Activated CD4-positive, CD25-positive, alpha-beta regulatory T cell (primary cell): ENCODE measurements around the gene SELL.
A peak's percentile ranks its signal among the peaks of the same experiment; 100 is the strongest.
"Not testable (repeated sequence)": the region's sequence is repeated elsewhere in the genome, so short reads cannot be mapped to it uniquely, and the experiment has no call there.

ENCODE experiments used
- DNase-seq, 4 experiments: peaks; one replicate each; lab custom pipeline; 2025; lab: John Stamatoyannopoulos, UW

Gene SELL

DNA sequence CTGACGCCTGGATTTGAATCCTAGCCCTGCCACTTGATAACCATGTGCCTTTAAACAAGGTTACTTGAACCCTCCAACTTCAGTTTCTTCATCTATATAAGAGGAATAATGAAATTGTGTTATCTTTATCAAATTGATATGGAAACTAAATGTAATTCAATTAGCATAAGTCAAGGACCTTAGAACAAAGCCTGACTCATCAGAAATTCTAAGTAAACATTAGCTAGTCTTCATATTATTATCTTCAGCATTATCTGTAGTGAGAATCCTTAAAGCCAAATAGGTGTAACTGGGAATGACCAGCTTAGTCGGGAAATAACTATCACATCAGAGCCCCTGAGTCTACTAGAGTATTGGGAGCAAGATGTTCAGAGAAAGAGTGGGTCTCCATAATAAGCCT, 6.6 kb downstream of the SELL start:
- no peak for DNase-seq

DNA sequence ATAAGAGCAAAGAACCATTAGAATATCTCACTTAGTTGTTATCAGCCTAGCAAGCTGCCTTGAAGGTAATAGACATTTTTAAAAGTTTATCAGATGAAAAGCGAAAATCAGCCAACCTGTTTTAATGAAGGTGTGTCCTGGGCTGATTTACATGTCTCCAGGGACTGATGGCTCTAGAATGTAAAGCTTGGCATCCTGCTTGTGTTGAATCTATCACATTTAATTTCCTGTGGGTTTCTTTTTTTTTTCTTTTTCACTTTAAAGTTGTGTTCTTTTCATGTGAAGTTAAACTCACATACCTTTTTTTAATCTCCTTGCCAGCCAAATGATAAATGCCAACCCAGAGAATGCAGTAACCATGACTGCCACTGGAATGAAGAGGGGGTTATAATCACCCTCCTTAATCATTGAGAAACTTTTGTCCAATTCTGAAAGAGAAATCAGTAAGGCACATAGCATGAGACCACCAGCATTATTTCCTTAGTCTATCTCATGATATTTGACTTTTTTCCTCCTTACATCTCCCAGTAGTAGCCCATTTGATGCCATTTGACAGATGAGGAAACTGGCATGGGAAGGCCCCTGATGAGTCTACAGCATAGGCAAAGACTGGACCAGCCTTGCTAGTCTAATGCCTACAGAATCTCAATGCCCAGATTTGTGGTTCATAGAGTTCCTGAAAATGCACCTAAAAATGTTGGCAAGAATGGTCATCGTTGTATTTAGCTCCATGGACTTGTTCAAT, 10.0 kb downstream of the SELL start:
- no peak for DNase-seq

DNA sequence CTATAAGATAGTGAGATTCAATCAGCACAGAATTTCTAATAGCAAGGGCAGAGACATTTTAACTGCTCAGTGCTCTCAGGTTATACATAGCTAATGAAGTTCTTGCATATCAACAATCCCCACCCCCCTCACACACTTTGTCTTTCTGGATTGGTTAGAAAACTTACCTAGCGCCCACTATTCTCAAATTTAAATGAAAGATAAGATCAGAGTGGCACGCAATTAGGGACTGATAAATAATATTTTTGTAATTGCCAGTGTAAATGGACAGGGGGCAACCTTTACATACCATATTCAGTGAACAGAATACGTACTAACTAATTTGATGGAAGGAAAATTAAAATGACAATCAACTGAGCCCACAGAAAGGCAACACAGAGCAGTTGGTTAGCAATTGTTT, 11.7 kb downstream of the SELL start:
- DNase-seq, result no peak

DNA sequence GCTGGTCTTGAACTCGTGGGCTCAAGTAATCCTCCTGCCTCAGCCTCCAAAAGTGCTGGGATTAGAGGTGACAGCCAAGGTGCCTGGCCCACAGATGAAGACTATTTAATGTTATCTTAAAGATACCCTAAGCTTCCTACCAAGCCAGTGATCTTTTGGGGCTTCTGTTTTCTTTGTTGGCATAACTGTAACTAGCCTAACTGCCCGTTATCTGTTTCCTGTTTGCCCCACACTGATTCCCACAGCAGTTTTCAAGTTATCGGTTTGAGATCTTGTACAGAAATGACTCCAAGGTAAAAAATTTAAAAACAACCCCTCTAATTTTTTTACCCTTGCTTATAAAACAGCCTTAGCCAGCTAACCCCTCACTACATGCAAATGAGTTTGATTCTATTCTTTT, 12.4 kb downstream of the SELL start:
- no peak for DNase-seq

DNA sequence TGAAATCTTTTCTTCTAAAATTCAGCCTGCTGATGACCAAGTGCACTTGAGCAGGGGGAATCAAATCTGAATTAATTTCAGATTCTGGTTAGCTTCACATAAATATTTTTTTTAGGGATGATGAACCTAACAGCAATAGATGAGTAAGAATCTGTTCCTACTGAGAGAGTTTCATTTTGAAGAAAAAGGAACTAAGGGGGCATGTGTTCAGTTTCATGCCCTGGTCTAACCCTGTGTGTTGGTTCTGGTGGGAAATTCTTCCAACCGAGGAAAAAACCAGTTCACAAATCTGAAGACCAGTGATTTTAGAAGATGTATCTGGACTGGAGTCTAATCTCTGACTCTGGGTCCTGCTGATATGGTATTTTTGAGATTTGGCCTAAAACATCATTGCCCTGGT, 13.7 kb downstream of the SELL start:
- no peak for DNase-seq

DNA sequence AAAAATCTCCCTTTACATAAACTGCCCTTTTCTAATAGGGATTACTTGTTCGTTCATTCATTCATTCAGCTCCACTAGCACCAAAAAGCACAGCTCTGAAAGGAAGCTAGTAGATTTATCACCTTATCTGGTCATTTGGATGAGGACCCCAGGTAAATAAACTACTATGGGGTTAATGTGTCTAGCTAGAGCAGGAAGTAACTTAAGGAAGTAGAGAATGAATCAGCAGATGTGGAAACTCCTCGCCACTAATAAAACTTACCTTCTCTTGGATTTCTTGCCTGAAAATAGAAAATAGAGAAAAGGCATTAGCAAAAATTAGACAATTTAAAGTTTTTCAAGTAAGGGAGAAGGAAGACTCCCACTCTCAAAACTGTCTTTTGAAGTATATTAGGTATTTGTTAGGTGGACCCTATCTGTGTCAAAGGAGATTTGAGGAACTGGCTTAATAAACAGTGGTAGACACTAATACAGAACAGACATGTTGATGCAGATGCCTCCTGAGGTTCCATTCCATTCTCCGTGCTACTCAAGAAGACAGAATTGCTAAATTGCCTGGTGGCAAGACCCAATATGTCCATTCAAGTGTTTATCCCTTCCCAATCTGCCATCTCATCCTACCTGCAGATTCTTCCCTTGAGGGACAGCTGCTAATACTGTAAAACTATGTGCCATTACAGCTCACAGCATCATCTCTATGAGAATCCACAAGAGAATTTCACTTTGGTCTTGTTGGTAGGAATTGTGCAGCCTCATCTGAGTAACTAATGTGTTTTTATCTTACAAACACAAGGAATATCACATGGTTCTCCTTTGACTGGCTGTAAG, 14.9 kb downstream of the SELL start:
- no peak for DNase-seq

DNA sequence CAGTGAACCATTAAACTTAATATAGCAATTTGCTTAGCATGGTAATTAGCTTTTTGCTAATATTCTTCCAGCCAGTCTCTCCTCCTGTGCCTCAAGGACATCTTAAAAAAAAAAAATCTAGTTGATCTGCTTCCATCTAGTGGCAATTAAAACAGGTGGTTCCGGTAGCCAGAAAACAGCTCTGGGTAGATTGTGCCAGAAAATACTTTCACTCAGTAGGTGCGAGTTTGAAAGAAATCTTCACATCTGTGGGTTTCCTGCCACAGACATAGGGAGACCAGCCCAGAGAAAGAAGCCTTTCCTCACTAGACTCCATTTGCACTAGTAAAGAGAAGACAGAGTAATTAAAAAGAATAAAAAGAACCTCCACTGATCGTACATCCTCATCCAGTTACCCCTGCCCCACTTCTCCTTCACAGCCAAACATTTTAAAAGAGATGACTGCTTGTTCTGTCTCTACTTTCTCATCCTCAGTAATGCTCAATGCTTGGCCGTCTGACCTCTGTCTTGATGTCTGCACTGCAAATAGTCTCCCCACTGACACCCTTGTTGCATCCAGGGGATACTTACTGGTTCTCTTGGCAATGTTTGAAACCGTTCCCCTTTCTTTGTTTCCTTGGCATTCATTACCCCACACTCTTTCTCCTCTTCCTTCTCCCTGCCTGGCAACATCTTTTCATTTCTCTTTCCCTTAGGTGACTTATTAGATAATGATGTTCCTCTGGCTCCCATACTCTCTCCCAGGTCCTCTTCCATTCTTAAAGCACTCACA, 16.9 kb downstream of the SELL start:
- DNase-seq, result peak in 1 of 4 experiments; percentile 24

DNA sequence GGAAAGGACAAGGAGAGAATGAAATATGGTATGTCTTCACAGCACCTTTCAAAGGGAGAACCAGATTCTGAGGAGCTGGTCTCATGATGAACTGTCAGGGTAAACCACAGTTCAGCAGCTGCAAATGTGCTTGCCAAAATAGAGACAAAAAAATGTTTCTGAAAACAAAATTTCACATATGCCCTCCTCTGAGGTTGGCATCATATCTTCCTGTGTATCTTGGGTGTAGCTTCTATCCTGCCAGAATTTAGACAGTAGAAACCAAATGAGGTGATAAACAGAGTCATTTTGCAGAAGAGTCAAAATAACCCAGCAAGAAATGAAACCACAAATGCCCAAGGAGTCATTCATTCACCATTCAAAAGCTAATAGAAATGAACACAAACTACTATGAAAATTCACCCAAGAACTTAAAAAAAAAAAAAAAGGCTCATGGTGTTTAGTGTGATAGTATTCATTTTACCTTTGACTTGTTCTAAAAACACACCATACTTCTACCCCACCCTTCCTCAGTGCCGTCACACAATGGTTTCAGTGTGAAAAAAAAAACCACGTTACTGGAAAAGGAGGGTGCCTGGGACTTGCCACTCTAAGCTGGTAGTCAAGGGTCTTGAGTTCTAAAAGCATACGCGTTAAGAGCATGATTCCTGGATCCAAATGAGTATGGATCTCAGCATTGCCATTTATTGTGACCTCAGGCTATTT, 18.5 kb downstream of the SELL start:
- DNase-seq, result no peak

DNA sequence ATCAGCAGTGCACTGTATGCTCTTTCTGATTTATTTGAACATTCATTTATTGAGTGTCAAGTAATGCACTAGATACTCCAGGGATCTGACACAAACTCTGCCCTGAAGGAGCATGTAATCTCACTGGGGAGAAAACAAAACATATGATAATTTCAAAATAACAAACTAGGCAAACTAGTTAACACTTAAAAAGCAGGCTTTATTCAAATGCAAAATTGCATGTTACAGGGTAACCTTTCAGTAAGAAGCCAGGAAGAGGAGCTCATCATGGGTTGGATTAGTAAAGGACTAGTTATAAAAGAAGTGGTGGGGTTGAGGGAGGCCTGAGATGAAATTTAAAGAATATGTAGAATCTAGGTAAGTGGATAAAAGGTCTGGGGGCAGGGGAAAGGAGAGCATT, 20.9 kb downstream of the SELL start:
- no peak for DNase-seq

DNA sequence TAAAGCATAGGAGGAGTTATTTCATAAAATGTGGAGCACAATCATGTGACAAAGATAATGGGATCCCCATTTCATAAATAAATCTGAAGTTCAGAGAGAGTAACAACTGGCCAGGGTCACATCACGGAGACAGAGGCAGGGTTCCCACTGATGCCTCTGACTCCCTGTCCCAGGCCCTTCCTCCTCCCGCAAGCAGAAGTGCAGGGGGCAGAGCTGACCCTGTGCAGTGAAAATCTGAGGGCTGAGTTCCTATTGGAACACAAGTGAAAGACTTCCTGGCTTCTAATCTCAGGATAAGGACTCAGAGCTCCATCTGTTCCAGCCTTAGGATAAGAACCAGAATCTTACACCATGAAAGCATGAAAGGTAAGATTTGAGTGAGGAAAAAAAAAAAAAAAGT, 22.0 kb downstream of the SELL start:
- DNase-seq, result no peak

DNA sequence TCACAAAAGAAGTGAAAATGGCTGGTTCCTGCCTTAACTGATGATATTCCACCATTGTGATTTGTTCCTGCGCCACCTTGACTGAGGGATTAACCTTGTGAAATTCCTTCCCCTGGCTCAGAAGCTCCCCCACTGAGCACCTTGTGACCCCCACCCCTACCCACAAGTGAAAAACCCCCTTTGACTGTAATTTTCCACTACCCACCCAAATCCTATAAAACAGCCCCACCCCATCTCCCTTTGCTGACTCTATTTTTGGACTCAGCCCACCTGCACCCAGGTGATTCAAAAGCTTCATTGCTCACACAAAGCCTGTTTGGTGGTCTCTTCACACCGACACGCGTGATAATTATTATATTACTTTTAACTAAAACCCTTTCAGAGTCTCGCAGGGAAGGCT, 23.0 kb downstream of the SELL start:
- not testable (repeated sequence) for DNase-seq

DNA sequence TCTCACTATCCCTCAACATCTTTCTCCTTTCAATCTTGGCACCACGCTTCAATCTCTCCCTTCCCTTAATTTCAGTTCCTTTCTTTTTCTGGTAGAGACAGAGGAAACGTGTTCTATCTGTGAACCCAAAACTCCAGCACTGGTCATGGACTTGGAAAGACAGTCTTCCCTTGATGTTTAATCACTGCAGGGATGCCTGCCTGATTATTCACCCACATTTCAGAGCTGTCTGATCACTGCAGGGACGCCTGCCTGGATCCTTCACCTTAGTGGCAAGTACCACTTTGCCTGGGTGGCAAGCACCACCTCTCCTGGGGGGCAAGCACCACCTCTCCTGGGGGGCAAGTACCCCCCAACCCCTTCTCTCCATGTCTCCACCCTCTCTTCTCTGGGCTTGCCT, 27.8 kb downstream of the SELL start:
- DNase-seq, result no peak

DNA sequence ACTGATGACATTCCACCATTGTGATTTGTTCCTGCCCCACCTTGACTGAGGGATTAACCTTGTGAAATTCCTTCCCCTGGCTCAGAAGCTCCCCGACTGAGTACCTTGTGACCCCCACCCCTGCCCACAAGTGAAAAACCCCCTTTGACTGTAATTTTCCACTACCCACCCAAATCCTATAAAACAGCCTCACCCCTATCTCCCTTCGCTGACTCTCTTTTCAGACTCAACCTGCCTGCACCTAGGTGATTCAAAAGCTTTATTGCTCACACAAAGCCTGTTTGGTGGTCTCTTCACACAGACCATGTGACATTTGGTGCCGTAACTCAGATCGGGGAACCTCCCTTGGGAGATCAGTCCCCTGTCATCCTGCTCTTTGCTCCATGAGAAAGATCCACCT, 28.3 kb downstream of the SELL start:
- DNase-seq, result not testable (repeated sequence)

DNA sequence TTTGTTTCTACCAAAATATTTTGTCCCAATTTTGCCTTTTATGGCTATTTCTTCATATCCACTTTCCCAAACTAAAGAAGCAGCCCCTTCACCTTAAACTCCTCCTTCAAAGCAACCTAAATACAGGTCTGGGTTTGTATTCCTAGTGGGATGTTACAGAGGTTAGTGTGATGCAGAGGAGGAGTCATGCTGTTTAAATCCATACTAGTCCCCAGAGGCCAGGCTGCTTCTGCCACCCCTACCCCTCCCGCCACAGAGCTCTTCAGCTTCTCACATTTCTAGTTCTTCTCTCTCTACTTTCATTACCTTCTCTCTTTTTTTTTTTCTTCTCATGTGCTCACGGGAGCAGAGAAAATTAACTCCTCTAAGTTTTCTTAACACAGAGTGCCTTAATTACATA, 29.3 kb downstream of the SELL start:
- DNase-seq, result no peak

DNA sequence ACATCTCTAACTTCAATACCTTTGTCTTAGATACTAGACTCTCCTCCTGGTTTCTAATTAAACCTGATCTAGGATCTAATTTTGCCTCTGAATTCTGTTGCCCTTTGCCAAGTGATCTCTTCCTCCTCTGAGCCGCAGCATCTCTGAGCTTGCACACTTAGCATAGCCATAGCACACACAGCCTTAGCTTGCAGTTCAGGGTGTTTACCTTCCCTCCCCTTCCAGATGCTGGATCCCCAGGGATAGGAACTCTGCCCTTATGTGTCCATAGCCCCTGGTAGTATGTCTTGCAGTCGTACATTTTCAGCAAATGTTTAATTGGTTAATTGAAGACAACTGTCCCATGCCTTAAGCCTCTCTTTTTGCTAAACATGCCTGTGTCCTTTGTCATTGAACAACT, 30.3 kb downstream of the SELL start:
- DNase-seq, result no peak

DNA sequence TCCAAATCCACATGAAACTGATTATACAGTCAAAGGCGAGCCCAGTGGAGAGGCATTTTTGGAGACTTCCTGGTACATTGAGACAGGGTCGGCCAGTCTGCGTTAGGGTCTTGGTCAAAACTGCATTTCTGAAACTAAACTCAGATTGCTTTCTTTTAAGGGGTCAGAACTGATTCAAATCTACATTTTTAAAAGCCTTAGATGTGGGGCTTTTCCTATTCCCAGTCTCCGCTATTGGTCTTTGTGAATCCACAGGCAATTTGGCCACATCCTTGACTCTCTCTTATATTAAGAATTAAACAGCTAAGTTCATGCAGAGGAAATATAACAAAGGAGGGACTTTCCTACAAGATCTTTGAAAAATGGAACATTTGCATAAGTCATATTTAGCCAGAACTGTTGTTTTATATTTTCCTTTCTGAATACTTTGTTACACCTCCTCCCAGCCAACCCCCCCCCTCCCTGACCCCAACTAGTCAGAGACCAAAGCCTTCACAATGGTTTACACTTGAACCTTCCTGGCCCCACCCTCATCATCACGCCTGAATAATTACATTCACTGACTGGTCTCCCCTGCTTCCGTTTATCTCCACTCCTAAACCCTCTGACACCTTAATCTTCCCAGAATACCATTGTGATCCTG, 30.9 kb downstream of the SELL start:
- DNase-seq, result peak in 2 of 4 experiments; percentile 23 to 44

DNA sequence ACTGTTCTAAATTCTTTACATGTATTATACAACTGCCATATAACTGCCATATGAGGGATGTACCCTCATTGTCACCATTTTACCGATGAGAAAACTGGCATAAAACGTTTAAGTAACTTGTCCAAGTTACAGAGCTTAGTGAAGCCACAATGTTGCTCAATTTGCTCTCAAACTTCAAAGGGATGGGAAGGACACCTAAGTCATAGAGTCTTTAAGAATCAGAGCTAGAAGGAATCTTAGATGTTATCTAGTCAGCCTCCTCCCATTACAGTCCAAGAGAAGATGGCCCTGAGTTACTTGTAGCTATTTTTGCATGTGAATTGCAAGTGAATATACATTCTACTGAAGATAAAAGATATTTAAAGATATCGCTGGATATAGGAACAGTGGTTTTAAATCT, 31.7 kb downstream of the SELL start:
- DNase-seq, result no peak

DNA sequence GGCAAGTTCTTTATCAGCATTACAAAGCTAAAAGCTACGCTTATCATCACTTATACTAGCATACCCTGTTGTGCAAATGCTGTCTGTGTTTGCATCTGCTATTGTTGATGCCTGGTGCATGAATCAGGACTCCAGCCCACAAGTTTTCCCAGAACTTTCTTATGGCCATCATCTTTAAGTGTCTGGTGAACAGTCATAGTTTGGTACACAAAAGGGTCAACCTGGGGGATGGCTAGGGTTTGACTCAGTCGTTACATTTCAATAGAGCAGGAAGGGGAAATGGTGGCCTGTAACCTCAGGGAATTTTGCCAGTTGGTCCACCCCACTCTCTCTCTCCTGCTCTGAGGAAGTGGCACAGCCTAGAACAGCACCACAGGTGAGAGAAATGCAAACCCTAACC, 35.4 kb downstream of the SELL start:
- DNase-seq, result no peak

DNA sequence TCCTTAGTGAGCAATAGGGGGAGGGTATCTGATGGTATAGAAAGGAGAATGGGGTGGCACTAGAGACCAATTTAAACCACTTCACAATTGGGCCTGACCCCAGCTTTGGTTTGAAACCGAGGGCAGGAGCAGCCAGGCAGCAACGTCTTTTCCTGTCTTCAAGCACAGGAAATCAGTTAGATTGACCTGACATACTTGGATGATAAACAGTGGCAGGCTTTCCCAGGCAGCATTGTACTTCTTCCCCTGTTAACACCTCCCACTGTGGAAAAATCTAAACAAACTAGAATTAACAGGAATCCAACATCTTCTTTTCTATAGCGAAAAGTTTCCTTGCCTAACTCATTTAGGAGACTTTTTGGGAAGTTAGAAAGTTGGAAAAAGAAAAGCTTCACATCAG, 40.6 kb downstream of the SELL start:
- no peak for DNase-seq

DNA sequence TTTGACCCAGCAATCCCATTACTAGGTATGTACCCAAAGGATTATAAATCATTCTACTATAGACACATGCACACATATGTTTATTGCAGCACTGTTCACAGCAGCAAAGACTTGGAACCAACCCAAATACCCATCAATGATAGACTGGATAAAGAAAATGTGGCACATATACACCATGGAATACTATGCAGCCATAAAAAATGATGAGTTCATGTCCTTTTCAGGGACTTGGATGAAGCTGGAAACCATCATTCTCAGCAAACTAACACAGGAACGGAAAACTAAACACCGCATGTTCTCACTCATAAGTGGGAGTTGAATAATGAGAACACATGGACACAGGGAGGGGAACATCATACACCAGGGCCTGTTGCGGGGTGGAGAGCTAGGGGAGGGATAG, 41.2 kb downstream of the SELL start:
- DNase-seq, result not testable (repeated sequence)
